ENCODE measurements around the gene MT1F. TPM values are rescaled to one million over a fixed set of nuclear protein-coding genes. Genes with fewer than 3 reads are reported as not detected.
A peak's percentile ranks its signal among the peaks of the same experiment; 100 is the strongest.

MT1F gene
- total RNA-seq, 1 experiment from 2014 or later: 7.3 TPM

DNA sequence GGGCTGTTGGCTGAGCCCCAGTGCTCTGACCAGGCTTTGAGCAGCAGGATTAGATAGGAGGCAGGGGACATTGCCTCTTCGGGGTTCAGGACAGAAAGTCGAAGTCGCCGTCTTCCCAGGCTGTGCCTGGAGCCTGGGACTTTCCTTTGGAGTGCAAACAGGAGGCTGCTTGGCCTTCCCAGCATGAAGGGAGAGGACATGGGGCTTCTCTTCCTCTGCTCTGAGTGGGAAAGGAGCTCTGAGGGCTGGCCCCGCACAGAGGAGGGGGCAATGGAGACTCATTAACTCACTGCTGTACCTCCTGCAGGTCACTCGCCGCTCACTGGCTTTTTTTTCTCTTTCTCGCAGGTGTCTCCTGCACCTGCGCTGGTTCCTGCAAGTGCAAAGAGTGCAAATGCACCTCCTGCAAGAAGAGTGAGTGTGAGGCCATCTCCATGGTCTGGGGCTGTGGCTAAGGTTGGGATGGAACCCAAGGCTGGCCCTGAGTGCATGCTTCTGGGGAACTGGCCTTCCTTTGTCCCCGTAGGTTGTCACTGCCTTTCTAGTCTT, 642 bp downstream of the MT1F start:
- H3K4me3 ChIP-seq (replicated peaks in 1 of 2; ENCODE audit: low read depth in 1 of 2, low read length in 2 of 2): peak overlapping the region in 1 of 2 experiments; percentile 55; a peak in 2 of 4 replicates
- no peaks in the 10 kb centered on the region for H3K27me3 ChIP-seq (ENCODE audit: insufficient read depth, low read length)
- H3K9me2 ChIP-seq (ENCODE audit: insufficient read depth): no peaks in the 10 kb centered on the region
- H3K27ac ChIP-seq (ENCODE audit: low read depth, low read length): no peak overlapping the region; the same call in 1 of the 2 replicates
- H3K4me1 ChIP-seq (ENCODE audit: control insufficient read depth in 1 of 2, insufficient read depth in 2 of 2, low read length in 2 of 2): peaks cover 19 to 48% of the 10 kb centered on the region in 2 experiments
- H3K9me3 ChIP-seq (ENCODE audit: control insufficient read depth in 1 of 2, insufficient read depth in 1 of 2, low read depth in 1 of 2, low read length in 2 of 2): no peaks in the 10 kb centered on the region
- H3K4me2 ChIP-seq (ENCODE audit: low read length): peak overlapping the region; percentile 80
- no peaks in the 10 kb centered on the region for H3K79me2 ChIP-seq (ENCODE audit: insufficient read depth, low read length)
- H3K9ac ChIP-seq (ENCODE audit: low read length): peak overlapping the region; percentile 46; the same call in 1 of the 2 replicates
- H2AFZ ChIP-seq (ENCODE audit: low read depth, low read length, poor library complexity, severe bottlenecking): no peak overlapping the region
- H3K36me3 ChIP-seq (ENCODE audit: control insufficient read depth in 1 of 2, insufficient read depth in 2 of 2, low read length in 2 of 2): no peaks in the 10 kb centered on the region
- RAD21 ChIA-PET (ENCODE audit: low non-redundant PET in 1 of 2, low total read pairs in 2 of 2, uncharacterized antibody in 2 of 2, unreplicated experiment in 2 of 2): no interaction called here
- no peak for DNase-seq (ENCODE audit: low read depth, low spot score)
- H4K20me1 ChIP-seq (ENCODE audit: insufficient read depth): no peaks in the 10 kb centered on the region
- ATAC-seq: no peak
- CTCF ChIA-PET: no interaction called here
- intact Hi-C loops (cut with micrococcal nuclease): no loop called here
- no peak for TF ChIP-seq EZH2phosphoT487 (IDR thresholded peaks at IDR 0.05; ENCODE audit: borderline replicate concordance)
- TF ChIP-seq FOSL1 (IDR thresholded peaks at IDR 0.05; ENCODE audit: low read depth): no peak
- TF ChIP-seq, protein P1, sequence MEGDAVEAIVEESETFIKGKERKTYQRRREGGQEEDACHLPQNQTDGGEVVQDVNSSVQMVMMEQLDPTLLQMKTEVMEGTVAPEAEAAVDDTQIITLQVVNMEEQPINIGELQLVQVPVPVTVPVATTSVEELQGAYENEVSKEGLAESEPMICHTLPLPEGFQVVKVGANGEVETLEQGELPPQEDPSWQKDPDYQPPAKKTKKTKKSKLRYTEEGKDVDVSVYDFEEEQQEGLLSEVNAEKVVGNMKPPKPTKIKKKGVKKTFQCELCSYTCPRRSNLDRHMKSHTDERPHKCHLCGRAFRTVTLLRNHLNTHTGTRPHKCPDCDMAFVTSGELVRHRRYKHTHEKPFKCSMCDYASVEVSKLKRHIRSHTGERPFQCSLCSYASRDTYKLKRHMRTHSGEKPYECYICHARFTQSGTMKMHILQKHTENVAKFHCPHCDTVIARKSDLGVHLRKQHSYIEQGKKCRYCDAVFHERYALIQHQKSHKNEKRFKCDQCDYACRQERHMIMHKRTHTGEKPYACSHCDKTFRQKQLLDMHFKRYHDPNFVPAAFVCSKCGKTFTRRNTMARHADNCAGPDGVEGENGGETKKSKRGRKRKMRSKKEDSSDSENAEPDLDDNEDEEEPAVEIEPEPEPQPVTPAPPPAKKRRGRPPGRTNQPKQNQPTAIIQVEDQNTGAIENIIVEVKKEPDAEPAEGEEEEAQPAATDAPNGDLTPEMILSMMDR (IDR thresholded peaks at IDR 0.05 in 2 of 3, conservative IDR thresholded peaks at IDR 0.05 in 1 of 3; ENCODE audit: borderline replicate concordance in 1 of 3, insufficient read depth in 1 of 3, low read depth in 2 of 3, low read length in 2 of 3): no peak
- TF ChIP-seq YY1 (IDR thresholded peaks at IDR 0.05; ENCODE audit: extremely low read depth, insufficient replicate concordance, low read depth, low read length): no peak
- TF ChIP-seq, protein P2, sequence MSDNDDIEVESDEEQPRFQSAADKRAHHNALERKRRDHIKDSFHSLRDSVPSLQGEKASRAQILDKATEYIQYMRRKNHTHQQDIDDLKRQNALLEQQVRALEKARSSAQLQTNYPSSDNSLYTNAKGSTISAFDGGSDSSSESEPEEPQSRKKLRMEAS (IDR thresholded peaks at IDR 0.05): no peak
- TF ChIP-seq POLR2A (IDR thresholded peaks at IDR 0.05; ENCODE audit: borderline replicate concordance, extremely low read depth, insufficient read depth, insufficient read length): no peak
- no peak for TF ChIP-seq TCF7L2 (IDR thresholded peaks at IDR 0.05; ENCODE audit: borderline replicate concordance, extremely low read depth, insufficient read depth, insufficient read length)
- no TSS peak for BruUV-seq (replicated peaks)
- POLR2A ChIA-PET: interaction anchor here (1.0 to 3.8 kb wide), 2 partner anchors 32 to 50 kb away, joined by 3 to 17 read pairs; partner anchors contain the start of genes MT1E and MT2A

Measured in HCT116 (cell line).